IMR-90 (cell line): ENCODE data around the gene AQP12A.

Experiments used
- CTCF ChIP-seq: conservative IDR thresholded peaks from 2 replicates; pipeline ENCODE4 v1.5.1; 2012; ENCODE audit warnings: mild to moderate bottlenecking, low read depth, low read length, improper control_type of control experiment
- FOS ChIP-seq: fragments of 150-350 bp; IDR thresholded peaks from 2 replicates; pipeline ENCODE4 v1.6.1; 2016; ENCODE audit warnings: low read depth, low read length
- MXI1 ChIP-seq: IDR thresholded peaks from 2 replicates; pipeline ENCODE4 v1.6.1; 2012; ENCODE audit warnings: low read depth, mild to moderate bottlenecking, low read length, moderate library complexity, borderline replicate concordance
- POLR2A ChIP-seq: IDR thresholded peaks from 2 replicates; pipeline ENCODE4 v1.6.1; 2012; ENCODE audit warnings: mild to moderate bottlenecking, low read depth, low read length

GRCh38 chr2:240717681-240718581 lies 26.3 kb downstream of the AQP12A start:
- TF ChIP-seq CTCF (no peak), FOS (no peak), POLR2A (no peak), MXI1 (no peak)
